ENCODE results near the gene BAG3.

The BAG3 gene

DNA sequence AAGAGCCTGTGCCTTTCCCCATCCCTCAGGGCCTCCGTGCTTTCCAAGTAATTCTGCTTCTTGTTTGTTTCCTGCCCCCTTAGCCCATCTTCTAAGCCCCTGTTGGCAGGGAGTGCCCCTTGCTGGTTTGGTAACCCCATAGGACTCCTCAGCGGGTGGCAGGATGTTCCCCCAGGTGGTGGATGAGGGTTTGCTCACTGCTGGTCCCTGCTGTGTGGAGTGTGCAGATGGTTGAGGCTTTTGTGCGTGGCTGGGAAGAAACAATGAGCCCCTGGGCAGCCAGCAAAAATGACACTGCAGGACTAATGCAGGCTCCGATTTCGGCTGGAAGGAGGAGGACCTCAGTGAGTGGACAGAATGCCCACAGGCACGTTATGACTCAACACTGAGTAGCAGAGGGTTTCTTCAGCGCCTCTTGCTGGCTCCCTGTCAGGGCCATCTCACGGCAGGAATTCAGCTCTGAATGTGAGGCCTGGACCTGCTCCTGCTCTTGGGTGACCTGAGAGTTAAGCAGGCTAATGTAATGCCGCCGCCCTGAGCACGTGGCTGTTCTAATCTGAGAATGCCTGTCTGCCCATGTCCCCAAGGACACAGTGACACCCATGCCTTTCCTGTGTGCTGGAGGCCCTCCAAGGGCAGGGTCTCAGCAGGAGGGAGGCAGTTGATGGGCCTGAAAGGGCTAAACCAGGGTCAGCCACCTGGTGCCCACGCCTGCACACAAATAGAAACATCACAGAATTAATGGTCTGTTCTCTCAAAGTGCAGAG, 16.6 kb downstream of the BAG3 start:
- peak; percentile 80 for DNase-seq

- DNase-seq: no peak
These were observed 17.3 kb downstream of the BAG3 start for GRCh38 chr10:119668461-119668860.

- no peak for DNase-seq
These were observed 18.2 kb downstream of the BAG3 start for GRCh38 chr10:119669331-119669730.

- peak; percentile 78 for DNase-seq
These were observed 18.9 kb downstream of the BAG3 start for GRCh38 chr10:119669975-119670640.

GRCh38 chr10:119670717-119671116, 19.5 kb downstream of the BAG3 start:
- no peak for DNase-seq

DNA sequence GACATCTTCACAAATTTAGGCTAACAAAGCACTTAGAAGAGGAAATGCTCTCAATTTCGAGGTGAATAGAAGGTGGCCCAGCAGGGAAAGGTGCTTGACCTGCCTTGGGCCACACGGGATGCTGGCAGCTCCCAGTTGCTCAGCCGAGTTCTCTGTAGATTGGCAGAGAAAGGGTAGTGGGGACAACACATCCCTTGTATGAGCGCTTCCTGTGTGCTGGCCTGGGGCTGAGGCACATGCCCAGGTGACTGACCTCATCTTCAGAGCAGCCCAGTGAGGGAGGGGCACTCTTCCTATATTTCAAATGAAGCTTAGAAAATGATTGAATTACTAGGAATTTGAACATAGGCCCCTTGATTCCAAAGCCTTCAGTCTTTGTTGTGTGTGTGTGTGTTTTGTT, 20.2 kb downstream of the BAG3 start:
- DNase-seq: no peak

DNA sequence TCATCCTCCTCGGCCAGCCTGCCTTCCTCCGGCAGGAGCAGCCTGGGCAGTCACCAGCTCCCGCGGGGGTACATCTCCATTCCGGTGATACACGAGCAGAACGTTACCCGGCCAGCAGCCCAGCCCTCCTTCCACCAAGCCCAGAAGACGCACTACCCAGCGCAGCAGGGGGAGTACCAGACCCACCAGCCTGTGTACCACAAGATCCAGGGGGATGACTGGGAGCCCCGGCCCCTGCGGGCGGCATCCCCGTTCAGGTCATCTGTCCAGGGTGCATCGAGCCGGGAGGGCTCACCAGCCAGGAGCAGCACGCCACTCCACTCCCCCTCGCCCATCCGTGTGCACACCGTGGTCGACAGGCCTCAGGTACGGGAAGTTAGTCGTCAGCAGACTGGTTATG, 21.1 kb downstream of the BAG3 start:
- DNase-seq: no peak

DNA sequence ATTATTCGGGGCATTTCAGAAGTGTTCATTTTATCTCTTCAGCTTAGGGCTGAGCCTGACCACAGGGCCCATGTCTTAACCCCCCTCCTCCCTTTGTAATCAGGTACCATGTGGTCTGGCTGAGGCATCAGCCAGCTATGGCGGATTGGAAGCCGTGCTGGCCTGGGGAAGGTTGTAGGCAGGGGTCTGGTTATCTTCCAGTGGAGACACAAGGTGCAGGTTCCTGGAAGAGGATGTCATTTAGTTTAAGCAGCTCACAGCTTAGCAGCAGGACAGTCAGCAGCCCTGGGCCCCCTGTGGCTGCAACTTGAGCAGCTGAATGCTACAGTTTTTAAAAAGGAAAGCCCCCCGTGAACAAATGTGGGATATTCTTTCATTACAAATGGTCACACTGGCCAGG, 22.1 kb downstream of the BAG3 start:
- DNase-seq: no peak

DNA sequence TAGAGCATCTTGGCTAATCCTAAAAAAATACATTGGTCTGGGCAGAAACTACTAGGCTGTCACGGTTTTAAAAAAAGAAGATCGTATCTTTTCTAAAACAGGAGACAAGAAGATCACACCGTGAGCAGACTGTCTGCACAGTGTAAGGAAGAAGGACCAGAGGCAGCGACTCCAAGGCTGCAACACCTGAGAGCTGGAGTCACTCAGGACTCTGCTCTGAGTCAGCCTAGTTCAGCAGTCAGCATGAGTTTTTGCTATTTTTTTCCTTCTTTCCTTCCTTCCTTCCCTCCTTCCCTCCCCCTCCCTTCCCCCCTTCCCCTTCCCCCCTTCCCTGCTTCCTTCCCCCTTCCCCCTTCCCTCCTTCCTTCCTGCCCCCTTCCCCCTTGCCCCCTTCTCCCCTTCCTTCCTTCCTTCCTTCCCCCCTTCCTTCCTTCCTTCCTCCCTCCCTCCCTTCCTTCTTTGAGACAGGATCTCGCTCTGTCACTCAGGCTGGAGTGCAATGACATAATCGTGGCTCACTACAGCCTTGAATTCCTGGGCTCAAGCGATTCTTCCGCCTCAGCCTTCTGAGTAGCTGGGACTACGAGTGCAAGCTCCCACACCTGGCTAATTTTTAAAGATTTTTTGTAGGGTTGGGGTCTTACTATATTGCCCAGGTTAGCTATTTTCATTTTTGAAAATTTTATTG, 24.4 kb downstream of the BAG3 start:
- no peak for DNase-seq

DNA sequence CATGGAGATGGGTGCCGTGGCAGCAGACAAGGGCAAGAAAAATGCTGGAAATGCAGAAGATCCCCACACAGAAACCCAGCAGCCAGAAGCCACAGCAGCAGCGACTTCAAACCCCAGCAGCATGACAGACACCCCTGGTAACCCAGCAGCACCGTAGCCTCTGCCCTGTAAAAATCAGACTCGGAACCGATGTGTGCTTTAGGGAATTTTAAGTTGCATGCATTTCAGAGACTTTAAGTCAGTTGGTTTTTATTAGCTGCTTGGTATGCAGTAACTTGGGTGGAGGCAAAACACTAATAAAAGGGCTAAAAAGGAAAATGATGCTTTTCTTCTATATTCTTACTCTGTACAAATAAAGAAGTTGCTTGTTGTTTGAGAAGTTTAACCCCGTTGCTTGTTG, 25.9 kb downstream of the BAG3 start:
- DNase-seq: no peak

GRCh38 chr10:119677904-119678755, 26.9 kb downstream of the BAG3 start:
- DNase-seq: no peak

DNA sequence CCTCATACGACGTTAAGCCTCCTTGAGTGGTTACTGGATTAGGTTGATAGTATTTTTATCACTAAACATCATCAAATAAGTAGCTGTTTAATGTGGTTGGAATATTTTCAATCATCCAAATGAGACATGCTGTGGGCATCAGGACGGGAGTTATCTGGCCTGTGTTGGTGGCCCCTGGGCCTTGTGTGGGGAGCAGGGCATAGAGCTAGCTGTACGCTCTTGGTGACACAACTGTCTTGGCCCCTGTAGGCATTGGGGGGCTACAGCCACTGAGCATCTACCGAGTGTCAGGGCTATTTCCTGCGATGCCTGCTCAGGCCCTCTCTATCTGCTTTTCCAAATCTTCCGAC, 28.3 kb downstream of the BAG3 start:
- DNase-seq: no peak

DNA sequence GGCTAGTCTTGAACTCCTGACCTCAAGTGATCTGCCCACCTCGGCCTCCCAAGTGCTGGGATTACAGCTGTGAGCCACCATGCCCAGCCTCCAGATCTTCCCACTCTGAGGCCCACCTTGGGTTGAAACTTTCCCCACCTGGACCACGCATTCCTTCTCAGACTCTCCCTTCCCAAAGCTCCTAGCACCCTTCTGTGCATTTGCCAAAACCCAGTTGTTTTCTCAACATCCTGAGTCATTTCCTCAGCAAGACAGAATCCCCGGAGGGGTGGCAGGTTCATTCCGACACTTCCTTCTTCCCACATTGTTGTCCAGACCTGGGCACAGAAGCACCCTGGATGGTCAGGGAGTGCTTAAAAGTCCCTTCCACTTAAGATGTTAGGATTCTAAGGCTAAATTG, 28.9 kb downstream of the BAG3 start:
- DNase-seq: no peak

GRCh38 chr10:119680650-119681081, 29.5 kb downstream of the BAG3 start:
- DNase-seq: no peak

DNA sequence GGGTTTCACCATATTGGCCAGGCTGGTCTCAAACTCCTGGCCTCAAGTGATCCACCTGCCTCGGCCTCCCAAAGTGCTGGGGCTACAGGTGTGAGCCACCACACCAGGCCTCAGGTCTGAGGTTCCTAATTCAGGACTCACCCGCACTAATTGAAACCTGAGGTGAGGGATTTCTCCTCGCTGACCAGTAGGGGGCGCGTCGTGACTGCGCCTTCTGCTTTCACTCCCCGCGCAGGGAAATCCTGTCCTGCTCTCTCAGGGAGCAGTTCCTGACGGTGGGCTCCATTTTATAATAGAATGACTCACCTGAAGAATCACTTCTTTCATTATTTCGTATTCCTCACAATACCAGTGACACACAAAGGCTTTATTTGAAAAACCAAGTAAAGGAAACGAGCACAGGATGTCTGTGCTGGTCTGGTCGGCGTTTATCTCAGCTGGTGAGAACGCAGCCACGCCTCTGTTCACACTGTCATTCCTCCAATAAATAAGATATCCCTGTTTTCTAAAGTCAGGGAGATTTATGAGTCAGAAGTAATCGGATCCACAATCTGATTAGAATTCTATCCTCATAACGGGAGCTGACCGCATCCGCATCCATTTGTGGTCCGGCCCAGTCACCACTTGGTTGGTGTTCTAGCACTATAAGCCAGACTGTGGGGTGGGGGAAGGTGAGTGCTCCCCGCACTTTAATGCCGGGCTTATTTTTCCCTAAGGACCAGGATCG, 35.4 kb downstream of the BAG3 start:
- peak; percentile 78 for DNase-seq

GRCh38 chr10:119687192-119688032, 36.2 kb downstream of the BAG3 start:
- DNase-seq: peak; percentile 52

DNA sequence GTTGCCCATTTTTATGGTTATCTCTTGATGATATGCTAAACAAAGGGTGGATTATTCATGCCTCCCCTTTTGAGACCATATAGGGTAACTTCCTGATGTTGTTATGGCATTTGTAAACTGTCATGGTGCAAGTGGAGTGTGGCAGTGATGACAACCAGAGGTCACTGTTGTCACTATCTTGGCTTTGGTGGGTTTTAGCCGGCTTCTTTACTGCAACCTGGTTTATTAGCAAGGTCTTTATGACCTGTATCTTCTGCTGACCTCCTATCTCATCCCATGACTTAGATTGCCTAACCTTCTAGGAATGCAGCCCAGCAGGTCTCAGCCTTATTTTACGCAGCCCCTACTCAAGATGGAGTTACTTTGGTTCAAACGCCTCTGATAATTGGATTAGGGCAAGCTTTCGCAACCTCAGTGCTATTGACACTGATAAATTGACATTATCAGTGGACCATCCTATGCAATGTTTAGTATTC, 36.9 kb downstream of the BAG3 start:
- DNase-seq: no peak

DNA sequence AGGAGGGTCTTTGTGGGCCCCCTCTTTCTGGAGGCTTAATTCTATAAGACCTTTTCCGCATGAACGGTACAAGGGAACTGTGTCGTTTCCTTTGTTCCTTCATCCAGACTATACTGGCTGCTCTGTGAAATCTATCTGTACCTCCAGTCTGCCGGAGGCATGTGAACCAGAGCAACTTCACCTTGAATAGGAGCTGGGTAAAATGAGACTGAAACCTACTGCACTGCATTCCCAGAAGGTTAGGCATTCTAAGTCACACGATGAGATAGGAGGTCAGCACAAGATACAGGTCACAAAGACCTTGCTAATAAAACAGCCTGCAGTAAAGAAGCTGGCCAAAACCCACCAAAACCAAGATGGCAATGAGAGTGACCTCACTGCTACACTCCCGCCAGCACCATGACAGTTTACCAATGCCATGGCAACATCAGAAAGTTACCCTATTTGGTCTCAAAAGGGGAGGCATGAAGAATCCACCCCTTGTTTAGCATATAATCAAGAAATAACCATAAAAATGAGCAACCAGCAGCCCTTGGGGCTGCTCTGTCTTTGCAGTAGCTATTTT, 37.9 kb downstream of the BAG3 start:
- DNase-seq: peak; percentile 30

DNA sequence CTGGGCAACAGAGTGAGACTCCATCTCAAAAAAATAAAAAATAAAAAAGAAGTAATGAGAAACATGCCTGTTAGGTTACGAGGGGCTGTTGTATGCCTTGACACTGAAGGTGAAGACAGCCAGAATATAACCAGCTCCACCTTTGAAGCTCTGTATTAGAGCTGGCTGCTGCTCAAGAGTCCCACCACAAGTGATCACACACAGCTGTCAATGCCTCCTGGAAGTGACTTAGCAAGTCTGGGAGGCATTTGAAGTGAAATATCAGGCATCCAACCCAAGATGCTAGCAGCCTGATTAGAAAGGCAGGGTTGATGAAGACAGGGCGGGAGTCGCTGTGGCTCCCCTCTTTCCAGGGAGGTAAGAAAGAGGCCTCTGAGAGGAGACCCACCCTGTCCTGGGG, 40.5 kb downstream of the BAG3 start:
- no peak for DNase-seq

- DNase-seq: peak; percentile 20
These were observed 42.2 kb downstream of the BAG3 start for GRCh38 chr10:119693262-119693957.
